Skeletal muscle tissue (tissue), 4 donors: ENCODE data around the gene RHOXF2. TPM values are rescaled to one million over a fixed set of nuclear protein-coding genes. Genes with fewer than 3 reads are reported as not detected.
A peak's percentile ranks its signal among the peaks of the same experiment; 100 is the strongest.
"Not testable (repeated sequence)": the region's sequence is repeated elsewhere in the genome, so short reads cannot be mapped to it uniquely, and the experiment has no call there.

Experiments
- H3K27ac ChIP-seq: one replicate; pipeline ENCODE4 v1.7.0; 2013; ENCODE audit warnings: mild to moderate bottlenecking, low read depth, low read length, inconsistent platforms
- H3K27me3 ChIP-seq, 3 donors: one replicate each; pipeline ENCODE4 v1.7.0; 2013; ENCODE audit warnings: low read length in 3 of 3; ENCODE audit not compliant: control insufficient read depth in 3 of 3, insufficient read depth in 3 of 3
- H3K36me3 ChIP-seq, 3 donors: one replicate each; pipeline ENCODE4 v1.7.0; 2013; ENCODE audit warnings: low read length in 3 of 3; ENCODE audit not compliant: control insufficient read depth in 3 of 3, insufficient read depth in 3 of 3
- H3K4me1 ChIP-seq, 3 donors: one replicate each; pipeline ENCODE4 v1.7.0; 2013; ENCODE audit warnings: low read length in 3 of 3, mild to moderate bottlenecking in 3 of 3; ENCODE audit not compliant: control insufficient read depth in 3 of 3, insufficient read depth in 3 of 3
- H3K4me3 ChIP-seq, 3 donors: one replicate each; pipeline ENCODE4 v1.7.0; 2013; ENCODE audit warnings: low read length in 3 of 3
- H3K9ac ChIP-seq, 3 donors: one replicate each; pipeline ENCODE4 v1.7.0; 2013; ENCODE audit warnings: low read length in 3 of 3, mild to moderate bottlenecking in 3 of 3, moderate library complexity in 2 of 3, low read depth in 1 of 3
- H3K9me3 ChIP-seq, 3 donors: one replicate each; pipeline ENCODE4 v1.7.0; 2013; ENCODE audit warnings: low read length in 3 of 3; ENCODE audit not compliant: control insufficient read depth in 3 of 3
- total RNA-seq: library from RNA; depleted of rRNA; stranded (reverse); fragments of >200 nt; gene quantifications from one replicate; pipeline ENCODE4 v1.2.3, GENCODE V29; 2014
- donor health status: Osteomylitis.

The RHOXF2 gene
- total RNA-seq, result not detected

GRCh38 chrX:120158313-120158712, at the start of gene RHOXF2:
Gene RHOXF2, plus strand, starts transcription at chrX:120158613. Its CDS starts 138 bp downstream, at chrX:120158751.
- not testable (repeated sequence) for H3K9me3 ChIP-seq, H3K4me3 ChIP-seq, H3K36me3 ChIP-seq, H3K4me1 ChIP-seq, H3K9ac ChIP-seq, H3K27ac ChIP-seq, H3K27me3 ChIP-seq

- Histone ChIP-seq H3K36me3 (no peaks in the 10 kb centered on the region), H3K4me1 (no peaks in the 10 kb centered on the region), H3K9me3 (peaks cover 0 to 3% (median 0%) of the 10 kb centered on the region in 3 donors), H3K27me3 (no peaks in the 10 kb centered on the region), H3K27ac (no peak overlapping the region), H3K4me3 (no peak overlapping the region), H3K9ac (no peak overlapping the region)
Measured at GRCh38 chrX:120109378-120109777, 49.0 kb upstream of the RHOXF2 start.

- H3K27me3 ChIP-seq, result no peaks in the 10 kb centered on the region
- H3K27ac ChIP-seq, result no peak overlapping the region
- H3K36me3 ChIP-seq, result no peaks in the 10 kb centered on the region
- H3K4me3 ChIP-seq, result no peak overlapping the region
- no peak overlapping the region for H3K9ac ChIP-seq
- H3K4me1 ChIP-seq, result no peaks in the 10 kb centered on the region
- no peaks in the 10 kb centered on the region for H3K9me3 ChIP-seq
Measured at GRCh38 chrX:120111611-120112010, 46.8 kb upstream of the RHOXF2 start.

- Histone ChIP-seq H3K4me3 (no peak within 1 kb of the TSS), H3K36me3 (no peaks in the 10 kb centered on the region), H3K9ac (no peak within 1 kb of the TSS), H3K27ac (no peak within 1 kb of the TSS), H3K4me1 (no peaks in the 10 kb centered on the region), H3K9me3 (no peaks in the 10 kb centered on the region), H3K27me3 (no peaks in the 10 kb centered on the region)
Measured at GRCh38 chrX:120115438-120115963, 42.9 kb upstream of the RHOXF2 start, which contains the start of gene RHOXF1. Gene RHOXF1, minus strand, starts transcription at chrX:120115913. Its CDS starts 51 bp downstream, at chrX:120115862.

- Histone ChIP-seq H3K36me3 (no peaks in the 10 kb centered on the region), H3K27ac (no peak overlapping the region), H3K9me3 (no peaks in the 10 kb centered on the region), H3K4me1 (no peaks in the 10 kb centered on the region), H3K9ac (no peak overlapping the region), H3K27me3 (no peaks in the 10 kb centered on the region), H3K4me3 (peak overlapping the region in 1 of 3 donors; percentile 20)
Measured at GRCh38 chrX:120120223-120120622, 38.2 kb upstream of the RHOXF2 start.

- Histone ChIP-seq H3K9ac (peak overlapping the region in 1 of 3 donors; percentile 10), H3K27me3 (no peaks in the 10 kb centered on the region), H3K4me1 (no peaks in the 10 kb centered on the region), H3K4me3 (peak overlapping the region in 1 of 3 donors; percentile 1), H3K27ac (no peak overlapping the region), H3K36me3 (no peaks in the 10 kb centered on the region), H3K9me3 (no peaks in the 10 kb centered on the region)
Measured at GRCh38 chrX:120125444-120125843, 33.0 kb upstream of the RHOXF2 start.

GRCh38 chrX:120128306-120128846, 30.0 kb upstream of the RHOXF2 start:
- H3K27me3 ChIP-seq, H3K9ac ChIP-seq, H3K9me3 ChIP-seq: not testable (repeated sequence)

GRCh38 chrX:120136128-120136527, 22.3 kb upstream of the RHOXF2 start:
- no peak overlapping the region for H3K27ac ChIP-seq
- H3K4me3 ChIP-seq, result no peak overlapping the region
- no peak overlapping the region for H3K9ac ChIP-seq
- no peaks in the 10 kb centered on the region for H3K4me1 ChIP-seq
- no peaks in the 10 kb centered on the region for H3K36me3 ChIP-seq
- H3K9me3 ChIP-seq, result no peaks in the 10 kb centered on the region
- H3K27me3 ChIP-seq, result no peaks in the 10 kb centered on the region

More at GRCh38 chrX:120128306-120128846, 30.0 kb upstream of the RHOXF2 start:
- H3K36me3 ChIP-seq, H3K4me1 ChIP-seq, H3K4me3 ChIP-seq, H3K27ac ChIP-seq: not testable (repeated sequence)

- H3K36me3 ChIP-seq, result no peaks in the 10 kb centered on the region
- no peaks in the 10 kb centered on the region for H3K9me3 ChIP-seq
- H3K27me3 ChIP-seq, result no peaks in the 10 kb centered on the region
- no peak overlapping the region for H3K9ac ChIP-seq
- no peak overlapping the region for H3K4me3 ChIP-seq
- H3K4me1 ChIP-seq, result no peaks in the 10 kb centered on the region
- H3K27ac ChIP-seq, result no peak overlapping the region
Measured at GRCh38 chrX:120136840-120137239, 21.6 kb upstream of the RHOXF2 start.

GRCh38 chrX:120137439-120137838, 21.0 kb upstream of the RHOXF2 start:
- H3K27ac ChIP-seq, result no peak overlapping the region
- H3K4me1 ChIP-seq, result no peaks in the 10 kb centered on the region
- H3K27me3 ChIP-seq, result no peaks in the 10 kb centered on the region
- H3K4me3 ChIP-seq, result no peak overlapping the region
- no peaks in the 10 kb centered on the region for H3K36me3 ChIP-seq
- no peaks in the 10 kb centered on the region for H3K9me3 ChIP-seq
- no peak overlapping the region for H3K9ac ChIP-seq
